Ovary (tissue), 9 donors: Measurements from ENCODE around the gene OR10D3. TPM values are rescaled to one million over a fixed set of nuclear protein-coding genes. Genes with fewer than 3 reads are reported as not detected.

Experiments used
- DNase-seq, 5 donors: peaks; one replicate each; pipeline ENCODE4 v3.0.0-alpha.2; 2019 to 2020
- H3K27ac ChIP-seq, 2 donors: fragments of 200-600 bp; one replicate each; pipeline versions ENCODE4 v1.5.1 to v1.8.0; 2019 to 2022
- H3K27me3 ChIP-seq: fragments of 200-600 bp; one replicate; pipeline ENCODE4 v1.8.0; 2022
- H3K36me3 ChIP-seq: fragments of 200-600 bp; sonication (generic); one replicate; pipeline ENCODE4 v1.5.1; 2019
- H3K4me1 ChIP-seq: one replicate; pipeline ENCODE4 v1.8.1; 2013; ENCODE audit warnings: mild to moderate bottlenecking, moderate library complexity; ENCODE audit not compliant: insufficient read depth
- H3K4me3 ChIP-seq: fragments of 200-600 bp; sonication (generic); one replicate; pipeline ENCODE4 v1.5.1; 2017
- H3K9me3 ChIP-seq, 2 donors: fragments of 200-600 bp in 1 of 2; sonication (generic) in 1 of 2; one replicate each; pipeline versions ENCODE4 v1.5.1 to v1.8.1; 2013 to 2019; ENCODE audit warnings: mild to moderate bottlenecking in 1 of 2, moderate library complexity in 1 of 2
- CTCF ChIP-seq, 3 donors: fragments of 450-650 bp in 2 of 3; fragments of 200-600 bp in 1 of 3; IDR thresholded peaks; one replicate each; pipeline versions ENCODE4 v1.5.1 to v1.8.0; 2016 to 2022; ENCODE audit warnings: antibody characterized with exemption in 3 of 3, mild to moderate bottlenecking in 1 of 3
- EP300 ChIP-seq: sonication (generic); formaldehyde crosslinking; IDR thresholded peaks from one replicate; pipeline ENCODE4 v1.6.1; 2017; ENCODE audit warnings: antibody characterized with exemption
- POLR2A ChIP-seq: fragments of 450-650 bp; IDR thresholded peaks from one replicate; pipeline ENCODE4 v1.6.1; 2017; ENCODE audit warnings: antibody characterized with exemption, mild to moderate bottlenecking, moderate library complexity
- WGBS, 3 donors: extraction: QIAGEN DNeasy Blood & Tissue Kit in 1 of 3; methylation state at CpG; one replicate each; pipeline versions ENCODE4 v1.1.5 to v1.1.7; 2013 to 2017; 5-methylcytosine and 5-hydroxymethylcytosine counted together
- intact Hi-C, 4 donors: fragments of 100-400 bp; cut with DNase I; formaldehyde crosslinking; loops; one replicate each; pipeline versions ENCODE4 v1.11.0 to v1.15.1; 2022 to 2023
- polyA plus RNA-seq, 2 donors: library from polyadenylated mRNA; stranded (reverse); fragments of 200-250 nt in 1 of 2; fragments of 350-450 nt in 1 of 2; fragmentation: Illumina TruSeq in 1 of 2; extraction: RNeasy Lipid Tissue Mini Kit (QIAGEN cat#74804) in 1 of 2; gene quantifications; one replicate each; pipeline ENCODE4 v1.2.3, GENCODE V29; 2013 to 2014
- total RNA-seq, 7 donors: library from RNA; depleted of rRNA in 2 of 7; stranded (reverse); fragments of >200 nt in 2 of 7; fragmentation: NEBNext Ultra II Directional in 3 of 7; extraction: Animal tissue kit (Norgen Biotek cat#: 25700) in 3 of 7; gene quantifications; one replicate each; pipeline versions ENCODE4 v1.1.0 to v1.2.4, GENCODE V29; 2016 to 2023
- donor health status: DM: no; HTN: no; CAD: no; lungs with moderate emphysema.
- donor health status: DM: no; HTN: no; CAD: no.
- donor health status: Bipolar disorder and iron deficiency.
- donor health status: DM: yes; HTN: yes; CAD: no.
- donor health status: DM: no; HTN: no; CAD: no.
- donor health status: DM: yes; HTN: yes; CAD: no.

Gene OR10D3
- total and polyA plus RNA-seq, 9 donors: not detected

DNA sequence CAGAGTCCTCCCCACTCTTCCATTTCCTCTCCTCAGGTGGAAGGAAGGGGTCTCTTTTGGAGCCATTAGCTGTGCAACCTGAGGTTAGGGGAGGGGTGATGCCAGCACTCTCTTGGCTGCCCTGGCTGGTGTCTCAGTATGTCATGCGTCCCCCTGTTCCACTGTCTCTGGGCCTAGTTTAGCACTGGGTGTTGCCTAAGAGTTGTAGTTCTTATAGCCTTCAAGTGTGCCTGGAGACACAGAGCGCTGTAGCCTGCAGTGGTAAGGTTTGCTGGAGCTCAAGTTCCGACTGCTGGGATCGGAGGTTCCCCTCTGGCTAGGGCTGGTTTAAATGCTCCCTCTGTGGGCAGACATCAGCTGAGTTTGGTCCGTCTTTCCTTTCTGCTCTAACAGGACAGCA lies 20.9 kb downstream of the OR10D3 start:
- 86 to 91% (median 87%) methylated on average over 5 of the region's 5 CpGs for WGBS, 3 donors
- H3K4me1 ChIP-seq: no peaks in the 10 kb centered on the region
- H3K27ac ChIP-seq: no peak overlapping the region
- DNase-seq: no peak
- no peak for TF ChIP-seq EP300
- no peak for TF ChIP-seq CTCF (IDR thresholded peaks at IDR 0.05)
- no peak for TF ChIP-seq POLR2A
- H3K4me3 ChIP-seq: no peak overlapping the region
- H3K9me3 ChIP-seq: no peaks in the 10 kb centered on the region
- intact Hi-C loops: no loop called here
- H3K27me3 ChIP-seq: no peaks in the 10 kb centered on the region
- H3K36me3 ChIP-seq: no peaks in the 10 kb centered on the region

DNA sequence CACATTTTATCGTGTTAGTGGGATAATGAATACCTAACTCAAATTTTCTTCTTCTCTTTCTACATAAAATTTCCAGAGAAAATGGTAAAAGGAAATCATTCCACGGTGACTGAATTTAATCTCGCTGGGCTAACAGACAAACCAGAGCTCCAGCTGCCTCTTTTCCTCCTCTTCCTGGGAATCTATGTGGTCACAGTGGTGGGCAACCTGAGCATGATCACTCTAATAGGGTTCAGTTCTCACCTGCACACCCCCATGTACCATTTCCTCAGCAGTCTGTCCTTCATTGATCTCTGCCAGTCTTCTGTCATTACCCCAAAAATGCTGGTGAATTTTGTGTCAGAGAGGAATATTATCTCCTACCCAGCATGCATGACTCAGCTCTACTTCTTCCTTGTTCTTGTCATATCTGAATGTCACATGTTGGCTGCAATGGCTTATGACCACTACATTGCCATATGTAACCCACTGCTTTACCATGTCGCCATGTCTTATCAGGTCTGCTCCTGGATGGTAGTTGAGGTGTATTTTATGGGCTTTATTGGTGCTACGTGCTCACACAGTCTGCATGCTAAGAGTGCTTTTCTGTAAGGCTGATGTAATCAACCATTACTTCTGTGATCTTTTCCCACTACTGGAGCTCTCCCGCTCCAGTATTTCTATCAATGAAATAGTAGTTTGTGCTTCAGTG lies 24.1 kb downstream of the OR10D3 start:
- H3K9me3 ChIP-seq: no peaks in the 10 kb centered on the region
- 74 to 84% (median 83%) methylated on average over 6 of the region's 6 CpGs for WGBS, 3 donors
- DNase-seq: no peak
- no peak overlapping the region for H3K4me3 ChIP-seq
- H3K27ac ChIP-seq: no peak overlapping the region
- H3K4me1 ChIP-seq: no peaks in the 10 kb centered on the region
- TF ChIP-seq POLR2A (no peak), CTCF (IDR thresholded peaks at IDR 0.05) (no peak), EP300 (no peak)
- H3K36me3 ChIP-seq: no peaks in the 10 kb centered on the region
- intact Hi-C loops: no loop called here
- no peaks in the 10 kb centered on the region for H3K27me3 ChIP-seq

DNA sequence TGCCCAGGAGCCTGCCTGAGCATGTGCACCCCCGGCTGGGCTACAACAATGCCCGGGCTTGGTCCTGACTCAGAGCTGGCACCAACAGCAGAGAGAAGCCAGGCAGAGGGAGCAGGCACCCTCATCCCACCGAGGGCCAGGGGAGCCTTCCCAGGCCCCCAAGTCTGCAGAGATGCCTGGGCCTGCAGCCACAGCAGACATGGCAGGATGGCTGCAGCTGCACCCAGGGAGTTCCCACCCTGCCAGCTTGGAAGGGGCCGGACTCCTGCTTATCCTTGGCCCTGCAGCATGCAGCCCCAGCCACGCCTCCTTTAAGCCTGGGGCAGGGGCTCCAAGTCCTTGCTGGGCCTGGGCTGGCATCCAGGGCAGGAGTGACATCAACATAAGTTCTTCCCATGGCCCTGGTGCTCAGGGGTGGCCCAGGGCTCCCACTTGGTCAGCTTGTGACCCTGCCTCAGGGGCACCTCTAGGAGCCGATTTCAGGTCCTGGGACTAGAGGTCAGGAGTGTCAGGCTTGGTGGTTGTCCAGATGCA lies 26.7 kb downstream of the OR10D3 start:
- DNase-seq: no peak
- 84 to 100% (median 87%) methylated on average over 2 to 6 of the region's 6 CpGs for WGBS, 3 donors
- TF ChIP-seq EP300 (no peak), CTCF (IDR thresholded peaks at IDR 0.05) (no peak), POLR2A (no peak)
- intact Hi-C loops: no loop called here
- no peaks in the 10 kb centered on the region for H3K4me1 ChIP-seq
- no peak overlapping the region for H3K4me3 ChIP-seq
- H3K9me3 ChIP-seq: no peaks in the 10 kb centered on the region
- H3K27ac ChIP-seq: no peak overlapping the region
- H3K27me3 ChIP-seq: no peaks in the 10 kb centered on the region
- H3K36me3 ChIP-seq: no peaks in the 10 kb centered on the region

- Histone ChIP-seq H3K27me3 (no peaks in the 10 kb centered on the region), H3K36me3 (no peaks in the 10 kb centered on the region), H3K4me3 (no peak overlapping the region), H3K27ac (no peak overlapping the region), H3K9me3 (no peaks in the 10 kb centered on the region), H3K4me1 (no peaks in the 10 kb centered on the region)
- intact Hi-C loops: no loop called here
- no peak for TF ChIP-seq POLR2A
- TF ChIP-seq EP300: no peak
- no peak for TF ChIP-seq CTCF (IDR thresholded peaks at IDR 0.05)
- WGBS, 3 donors: 70 to 84% (median 71%) methylated on average over 5 of the region's 5 CpGs
- DNase-seq: no peak
Observed at GRCh38 chr11:124210421-124210820, 27.3 kb downstream of the OR10D3 start.
